ENCODE data around the gene SRBD1.

Gene SRBD1

DNA sequence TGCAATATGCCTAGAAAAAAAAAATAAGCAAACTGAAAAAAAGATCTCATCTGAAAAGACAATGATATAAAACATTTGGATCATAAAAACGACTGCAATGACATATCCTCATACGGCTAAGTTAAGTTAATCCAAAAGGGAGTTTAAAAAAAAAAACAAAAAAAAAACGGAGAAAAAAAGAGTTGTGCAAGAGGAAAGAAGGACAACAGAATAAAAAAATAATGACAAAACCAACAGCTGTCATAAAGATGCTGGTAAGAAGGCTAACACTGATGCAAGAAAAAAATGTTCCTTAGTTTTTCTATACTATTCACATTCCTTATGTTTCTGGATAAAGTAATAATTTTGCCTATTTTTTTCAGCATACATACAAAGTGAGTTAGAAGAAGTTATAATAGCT lies 192.5 kb downstream of the SRBD1 start:
- no peak for DNase-seq (ENCODE audit: low read depth)

GRCh38 chr2:45415534-45416123 lies 195.4 kb downstream of the SRBD1 start:
- DNase-seq (ENCODE audit: low read depth): no peak

DNA sequence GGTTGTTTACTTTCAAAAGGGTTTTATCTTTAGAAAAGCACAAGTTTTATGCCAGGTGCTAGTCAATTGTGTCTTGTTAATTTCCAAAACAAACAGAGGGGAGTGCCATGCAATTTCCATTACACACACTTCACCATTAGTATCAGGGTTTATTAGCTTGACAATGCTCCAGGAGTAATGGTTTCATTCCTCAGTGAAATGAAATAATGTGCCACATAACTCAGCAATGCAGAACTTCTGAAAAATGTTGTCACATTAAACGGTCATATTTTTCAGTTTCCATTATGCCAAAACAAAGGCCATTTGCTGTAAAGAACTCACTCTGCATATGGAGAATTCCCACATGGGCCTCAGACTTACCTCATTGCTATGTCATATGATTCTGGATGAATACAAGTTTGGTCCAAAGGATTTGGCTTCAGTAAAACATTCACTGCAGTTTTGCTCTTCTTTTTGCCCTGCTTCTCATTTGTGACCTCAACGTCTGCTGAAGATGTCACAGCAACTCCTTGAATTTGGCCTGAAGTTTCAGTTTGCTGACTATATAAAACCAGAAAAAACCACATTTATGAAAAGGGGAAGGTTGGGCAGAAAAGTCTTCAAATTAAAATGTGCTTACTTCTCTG lies 198.2 kb downstream of the SRBD1 start:
- DNase-seq (ENCODE audit: low read depth): no peak

DNA sequence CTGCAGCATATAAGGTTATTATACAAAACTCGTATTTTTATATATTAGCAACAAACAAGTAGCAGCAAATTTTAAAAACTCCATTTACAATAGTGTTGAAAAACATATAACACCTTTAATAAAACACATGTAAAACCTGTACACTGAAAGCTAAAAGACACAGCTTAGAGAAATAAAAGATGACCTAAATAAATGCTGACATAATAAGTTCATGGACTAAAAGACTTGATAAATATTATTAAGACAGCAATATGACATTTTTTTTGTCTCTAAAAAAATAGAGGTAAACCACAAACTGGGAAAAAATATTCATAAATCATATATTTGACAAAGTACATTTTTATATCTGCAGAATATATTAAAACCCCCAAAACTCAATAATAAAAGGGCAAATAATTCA lies 201.4 kb downstream of the SRBD1 start:
- no peak for DNase-seq (ENCODE audit: low read depth)

GRCh38 chr2:45406621-45407020 lies 204.4 kb downstream of the SRBD1 start:
- no peak for DNase-seq (ENCODE audit: low read depth)

GRCh38 chr2:45404807-45405297 lies 206.2 kb downstream of the SRBD1 start:
- DNase-seq (ENCODE audit: low read depth): no peak

DNA sequence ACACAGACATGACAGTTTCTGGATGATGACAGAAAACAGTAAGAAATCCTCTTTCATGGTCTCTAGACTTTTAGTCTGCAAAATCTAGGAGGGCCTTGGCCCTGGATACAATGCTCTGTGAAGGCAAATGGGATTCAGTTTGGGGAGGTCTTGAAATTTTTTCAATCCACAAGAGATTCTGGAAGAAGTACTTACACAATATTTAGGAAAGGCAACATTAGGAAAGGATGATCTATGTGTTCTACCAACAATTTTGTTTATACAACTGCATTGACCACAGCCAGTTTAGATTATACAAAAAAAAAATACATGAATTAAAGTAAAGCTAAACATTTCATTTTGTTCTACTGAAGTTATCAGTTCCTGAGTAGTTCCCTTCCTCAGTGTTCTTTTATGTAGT lies 208.0 kb downstream of the SRBD1 start:
- DNase-seq (ENCODE audit: low read depth): no peak

DNA sequence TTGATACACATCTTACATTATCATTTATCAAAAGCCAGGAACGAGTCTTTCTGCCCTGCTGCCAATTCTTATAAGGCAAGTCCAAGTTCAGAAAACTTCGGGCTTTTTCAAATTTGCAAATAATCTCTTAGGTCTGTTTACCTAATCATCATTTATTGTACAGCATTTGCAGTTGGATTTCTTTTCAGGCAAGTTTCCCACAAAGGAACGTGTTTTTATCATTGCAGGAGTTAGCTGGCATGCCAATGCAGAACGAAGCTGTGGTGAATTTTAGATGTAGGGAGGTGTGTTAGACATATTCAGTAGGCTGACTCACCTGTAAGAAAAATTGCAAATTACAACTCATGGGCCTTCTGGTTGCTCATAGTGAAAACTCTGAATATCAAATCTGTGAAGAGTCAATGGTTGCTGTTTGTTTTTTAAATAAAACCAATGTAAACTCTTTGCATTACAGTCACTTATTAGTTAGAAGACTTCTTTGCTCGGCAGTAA lies 209.6 kb downstream of the SRBD1 start:
- DNase-seq (ENCODE audit: low read depth): no peak

DNA sequence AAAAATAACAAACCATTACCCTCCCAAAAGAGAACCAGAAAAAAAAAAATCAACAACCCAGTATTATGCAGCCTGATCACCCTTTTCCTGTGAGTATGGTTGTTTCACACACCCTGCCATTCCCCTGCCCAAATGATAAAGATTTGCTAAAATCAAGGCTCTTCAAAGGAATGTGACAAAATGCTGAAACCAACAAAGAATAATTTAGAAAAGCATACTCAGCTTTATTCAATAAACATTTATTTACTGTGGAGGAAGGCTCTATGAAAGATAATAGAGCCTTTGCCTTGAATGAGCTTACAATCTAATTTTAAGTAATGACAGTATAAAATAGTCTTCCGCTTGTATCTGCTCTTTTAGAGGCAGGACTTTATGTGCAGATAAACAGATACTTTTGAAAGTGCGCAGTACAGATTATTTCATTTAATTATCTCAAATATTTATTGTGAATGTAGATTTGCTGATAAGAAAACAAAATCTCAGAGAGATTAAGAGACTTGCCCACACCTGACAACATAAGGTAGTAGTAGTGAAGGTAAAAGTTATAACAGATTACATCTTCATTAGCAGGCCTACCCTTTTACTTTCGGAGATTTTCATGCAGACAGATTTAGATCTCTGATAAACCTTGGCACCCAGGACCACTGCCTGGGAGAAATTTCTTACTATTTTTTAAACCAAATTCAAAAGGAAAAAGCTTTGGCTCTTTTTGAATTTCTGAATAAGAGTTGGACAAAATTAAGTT lies 211.9 kb downstream of the SRBD1 start:
- no peak for DNase-seq (ENCODE audit: low read depth)

GRCh38 chr2:45397292-45397691 lies 213.8 kb downstream of the SRBD1 start:
- DNase-seq (ENCODE audit: low read depth): no peak

- DNase-seq (ENCODE audit: low read depth): no peak
Measured at GRCh38 chr2:45396671-45397070, 214.4 kb downstream of the SRBD1 start.

DNA sequence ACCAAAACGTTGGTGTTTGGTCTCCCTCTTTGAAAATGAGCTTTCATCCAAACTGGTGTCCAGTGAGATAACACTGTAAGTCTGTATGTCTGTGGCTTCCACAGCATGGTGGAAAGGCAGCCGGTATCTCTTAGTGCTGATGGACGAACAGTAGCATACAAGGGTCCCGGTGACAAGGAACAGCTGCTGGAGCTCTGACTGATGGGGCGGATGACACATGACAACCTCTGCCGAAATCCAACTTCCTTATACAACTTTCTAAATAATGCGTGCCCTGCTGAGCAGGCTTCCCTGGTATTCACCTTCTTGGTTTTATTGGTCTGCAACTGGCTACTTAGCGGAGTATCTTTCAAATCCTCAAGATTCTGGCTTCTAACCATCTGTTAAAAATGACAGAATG lies 216.2 kb downstream of the SRBD1 start:
- DNase-seq (ENCODE audit: low read depth): no peak

- DNase-seq (ENCODE audit: low read depth): no peak
Measured at GRCh38 chr2:45394216-45394615, 216.9 kb downstream of the SRBD1 start.

GRCh38 chr2:45391866-45392265 lies 219.2 kb downstream of the SRBD1 start:
- DNase-seq (ENCODE audit: low read depth): no peak

GRCh38 chr2:45390861-45391260 lies 220.2 kb downstream of the SRBD1 start:
- DNase-seq (ENCODE audit: low read depth): no peak

DNA sequence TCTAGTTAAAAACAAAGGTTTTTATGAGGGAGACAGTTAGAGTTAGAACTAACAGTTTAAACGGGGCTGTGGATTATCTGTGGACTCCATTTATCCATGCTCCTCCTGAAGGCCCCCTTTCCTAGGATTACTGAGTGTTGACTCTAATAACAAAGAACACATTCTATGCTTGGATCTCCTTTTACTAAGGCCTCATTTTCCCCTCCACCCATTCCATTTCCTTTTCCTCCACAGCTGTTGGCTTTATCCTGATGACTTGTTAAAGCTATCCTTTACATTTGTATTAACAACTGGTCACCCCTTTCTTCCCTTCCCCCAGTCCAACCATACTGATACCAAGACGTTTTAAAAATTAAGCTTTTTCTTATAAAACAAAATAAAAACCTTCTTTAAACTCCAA lies 220.6 kb downstream of the SRBD1 start:
- DNase-seq (ENCODE audit: low read depth): no peak

DNA sequence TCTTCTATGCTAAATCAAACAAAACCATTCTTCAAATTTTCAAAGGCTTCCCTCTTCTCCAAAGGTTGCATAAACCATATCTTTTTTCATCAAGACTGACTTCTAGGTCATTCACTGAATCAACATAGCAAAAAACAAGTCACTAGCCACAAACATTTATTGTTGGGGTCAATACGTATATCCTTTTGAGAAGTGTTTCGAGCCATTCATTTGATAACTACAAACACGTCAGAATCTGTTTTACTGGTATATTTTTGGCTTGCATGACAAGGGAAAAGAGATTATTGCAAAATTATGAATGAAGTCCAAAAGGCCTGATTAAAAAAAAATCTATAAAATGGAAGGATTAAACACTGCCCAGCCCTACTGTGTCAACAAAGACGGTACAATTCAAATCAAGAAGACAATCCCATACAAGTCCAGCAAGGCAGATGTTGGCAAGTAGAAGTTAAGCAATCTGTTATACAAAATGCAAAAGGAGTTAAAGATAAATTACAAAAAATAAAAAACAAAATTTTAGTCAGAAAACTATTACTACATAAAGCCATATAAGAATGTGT lies 222.4 kb downstream of the SRBD1 start:
- DNase-seq (ENCODE audit: low read depth): no peak

GRCh38 chr2:45382744-45383143 lies 228.3 kb downstream of the SRBD1 start:
- DNase-seq (ENCODE audit: low read depth): no peak

DNA sequence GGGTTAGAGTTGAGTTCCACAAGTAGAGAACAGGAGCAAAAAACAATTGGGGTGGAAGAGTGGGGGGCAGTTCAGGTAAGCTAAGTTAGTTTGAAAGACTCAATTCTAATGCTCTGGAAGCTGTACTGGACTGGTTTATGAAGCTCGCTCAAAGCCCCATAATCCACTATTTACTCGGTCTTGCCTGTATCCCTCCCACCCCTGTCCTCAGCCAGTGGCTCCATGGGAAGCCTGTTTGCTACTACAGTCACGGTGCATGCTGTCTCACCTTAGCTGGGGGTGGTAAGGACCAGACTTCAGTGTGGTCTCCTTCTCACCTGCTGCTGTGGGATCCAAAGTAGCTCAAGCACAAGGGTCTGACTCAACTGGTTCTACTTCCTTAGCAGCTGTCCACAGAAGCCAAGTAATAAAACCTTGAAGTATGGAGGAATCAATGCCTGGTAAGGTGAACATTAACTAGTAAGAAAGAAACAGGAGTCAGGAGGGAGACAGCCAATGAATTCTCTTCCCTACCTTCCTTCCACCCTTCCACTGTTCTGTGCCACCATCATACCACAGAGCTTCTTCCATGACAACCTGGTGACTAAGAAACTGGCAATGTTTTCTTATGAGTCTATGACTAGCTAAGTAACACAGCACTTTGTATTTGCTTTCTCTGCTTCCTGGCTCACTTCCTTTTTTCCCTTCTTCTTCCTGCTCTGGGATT lies 230.8 kb downstream of the SRBD1 start:
- DNase-seq (ENCODE audit: low read depth): no peak

GRCh38 chr2:45379399-45380087 lies 231.5 kb downstream of the SRBD1 start:
- DNase-seq (ENCODE audit: low read depth): no peak

DNA sequence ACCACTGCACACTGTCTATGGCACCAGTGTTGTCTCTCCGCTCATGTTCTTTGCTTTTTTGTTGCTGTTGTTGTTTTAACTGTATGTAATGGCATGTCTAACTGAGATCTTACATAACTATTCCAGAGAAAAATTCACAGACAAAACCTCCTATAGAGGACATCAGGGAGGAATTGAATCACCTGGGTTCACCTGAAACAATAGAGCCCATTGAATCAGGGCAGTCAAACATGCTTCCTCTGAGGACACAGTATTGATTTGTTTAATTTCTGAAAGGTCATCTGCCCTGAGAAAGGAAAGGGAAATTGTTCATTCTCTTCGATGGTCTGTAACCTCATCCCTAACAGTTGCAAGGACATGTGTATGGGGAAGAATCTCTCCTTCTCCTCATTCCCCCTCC lies 237.5 kb downstream of the SRBD1 start:
- DNase-seq (ENCODE audit: low read depth): no peak

GRCh38 chr2:45370369-45370768 lies 240.7 kb downstream of the SRBD1 start:
- no peak for DNase-seq (ENCODE audit: low read depth)

Measured in activated T-cell treated with anti-CD3 and anti-CD28 coated beads for 48 hours (primary cell).